SH-SY5Y (cell line): ENCODE data around the gene GALNT18.

Experiments used
- GATA2 ChIP-seq: IDR thresholded peaks from 2 replicates; pipeline ENCODE4 v1.6.1; 2011; ENCODE audit warnings: mild to moderate bottlenecking, low read depth, low read length
- GATA3 ChIP-seq: IDR thresholded peaks from 2 replicates; pipeline ENCODE4 v1.6.1; 2011; ENCODE audit warnings: low read depth, mild to moderate bottlenecking, low read length, moderate library complexity

- TF ChIP-seq GATA2, result no peak
- TF ChIP-seq GATA3, result no peak
Measured at GRCh38 chr11:11251394-11251970, 370.3 kb downstream of the GALNT18 start.
